AG09309 (cell line): ENCODE results near the gene LCNL1.

Experiments
- DNase-seq: peaks from one replicate; pipeline ENCODE4 v3.0.0-alpha.2; 2010; ENCODE audit warnings: low read depth
- H3K4me3 ChIP-seq: 2 replicates; pipeline ENCODE4 v1.5.1; 2011; ENCODE audit warnings: mild to moderate bottlenecking, low read depth, low read length, moderate library complexity; ENCODE audit not compliant: control insufficient read depth
- CTCF ChIP-seq: IDR thresholded peaks from 2 replicates; pipeline ENCODE4 v1.5.1; 2011; ENCODE audit warnings: mild to moderate bottlenecking, low read depth, low read length, inconsistent platforms; ENCODE audit not compliant: insufficient read depth, control insufficient read depth; ENCODE audit errors: missing control alignments

Gene LCNL1

GRCh38 chr9:136955202-136955942, 27.4 kb upstream of the LCNL1 start:
- DNase-seq: no peak
- H3K4me3 ChIP-seq: no peak overlapping the region
- no peak for TF ChIP-seq CTCF

GRCh38 chr9:136955943-136956335, 26.9 kb upstream of the LCNL1 start:
- DNase-seq: no peak
- H3K4me3 ChIP-seq: no peak overlapping the region
- TF ChIP-seq CTCF: no peak

GRCh38 chr9:136956604-136957003, 26.2 kb upstream of the LCNL1 start:
- DNase-seq: no peak
- TF ChIP-seq CTCF: no peak

GRCh38 chr9:136957461-136957860, 25.3 kb upstream of the LCNL1 start:
- H3K4me3 ChIP-seq: no peak overlapping the region
- no peak for TF ChIP-seq CTCF
- no peak for DNase-seq

More at GRCh38 chr9:136956604-136957003, 26.2 kb upstream of the LCNL1 start:
- H3K4me3 ChIP-seq: no peak overlapping the region

GRCh38 chr9:136957901-136958300, 24.9 kb upstream of the LCNL1 start:
- no peak for DNase-seq
- no peak overlapping the region for H3K4me3 ChIP-seq
- TF ChIP-seq CTCF: no peak

- DNase-seq: no peak
- H3K4me3 ChIP-seq: no peak overlapping the region
- no peak for TF ChIP-seq CTCF
These were observed 24.3 kb upstream of the LCNL1 start for GRCh38 chr9:136958473-136958872.
